ENCODE results near the gene NCKAP5L. TPM values are rescaled to one million over a fixed set of nuclear protein-coding genes. Genes with fewer than 3 reads are reported as not detected.
A peak's percentile ranks its signal among the peaks of the same experiment; 100 is the strongest.

NCKAP5L gene
- total and polyA plus RNA-seq, 2 experiments from 2014 or later: 10.2 to 37.0 TPM

DNA sequence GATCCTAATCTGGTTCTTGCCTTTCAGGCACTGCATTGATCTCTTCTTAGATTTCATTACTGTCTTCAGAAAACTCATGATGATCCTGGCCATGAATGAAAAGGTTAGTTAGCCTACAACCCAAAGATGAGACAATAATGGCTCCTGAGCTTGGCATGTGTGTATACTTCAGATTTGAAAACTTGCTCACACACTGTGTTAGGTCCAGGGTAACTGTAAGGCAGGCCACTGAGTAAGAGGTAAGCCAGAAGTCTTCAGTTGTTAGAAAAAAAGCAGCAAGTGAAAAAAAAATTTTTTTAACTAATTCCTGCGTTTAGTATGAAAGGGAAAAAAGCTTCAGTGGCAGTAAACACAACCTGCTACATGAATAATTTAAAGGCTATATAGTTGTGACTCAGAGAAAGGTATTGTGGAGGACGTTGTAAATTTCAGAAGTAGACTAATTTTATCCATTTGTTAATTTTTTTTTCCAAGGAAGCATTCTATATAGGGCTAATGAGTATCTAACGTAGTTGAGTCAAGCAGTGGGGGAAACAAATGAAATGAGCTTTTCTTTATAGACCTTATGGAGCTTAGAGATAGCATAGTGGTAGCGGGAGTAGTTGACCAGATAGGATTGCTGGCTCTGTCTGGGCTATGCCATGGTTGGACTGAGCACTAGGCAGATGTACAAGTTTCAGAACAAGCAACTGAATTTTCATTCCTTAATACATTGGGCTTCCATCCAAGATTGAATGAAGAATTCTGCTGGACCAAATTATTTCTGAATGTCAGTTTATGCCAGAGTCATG, 66.3 kb downstream of the NCKAP5L start (continued):
- TF ChIP-seq, protein P1, sequence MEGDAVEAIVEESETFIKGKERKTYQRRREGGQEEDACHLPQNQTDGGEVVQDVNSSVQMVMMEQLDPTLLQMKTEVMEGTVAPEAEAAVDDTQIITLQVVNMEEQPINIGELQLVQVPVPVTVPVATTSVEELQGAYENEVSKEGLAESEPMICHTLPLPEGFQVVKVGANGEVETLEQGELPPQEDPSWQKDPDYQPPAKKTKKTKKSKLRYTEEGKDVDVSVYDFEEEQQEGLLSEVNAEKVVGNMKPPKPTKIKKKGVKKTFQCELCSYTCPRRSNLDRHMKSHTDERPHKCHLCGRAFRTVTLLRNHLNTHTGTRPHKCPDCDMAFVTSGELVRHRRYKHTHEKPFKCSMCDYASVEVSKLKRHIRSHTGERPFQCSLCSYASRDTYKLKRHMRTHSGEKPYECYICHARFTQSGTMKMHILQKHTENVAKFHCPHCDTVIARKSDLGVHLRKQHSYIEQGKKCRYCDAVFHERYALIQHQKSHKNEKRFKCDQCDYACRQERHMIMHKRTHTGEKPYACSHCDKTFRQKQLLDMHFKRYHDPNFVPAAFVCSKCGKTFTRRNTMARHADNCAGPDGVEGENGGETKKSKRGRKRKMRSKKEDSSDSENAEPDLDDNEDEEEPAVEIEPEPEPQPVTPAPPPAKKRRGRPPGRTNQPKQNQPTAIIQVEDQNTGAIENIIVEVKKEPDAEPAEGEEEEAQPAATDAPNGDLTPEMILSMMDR (conservative IDR thresholded peaks at IDR 0.05; ENCODE audit: low read depth in 2 of 2): no peak
- no peak for TF ChIP-seq ZNF331 (CRISPR knock-in tag; IDR thresholded peaks at IDR 0.05; ENCODE audit: low read depth)
- TF ChIP-seq EZH2phosphoT487 (IDR thresholded peaks at IDR 0.05; ENCODE audit: unreplicated experiment): no peak
- TF ChIP-seq, protein P2, sequence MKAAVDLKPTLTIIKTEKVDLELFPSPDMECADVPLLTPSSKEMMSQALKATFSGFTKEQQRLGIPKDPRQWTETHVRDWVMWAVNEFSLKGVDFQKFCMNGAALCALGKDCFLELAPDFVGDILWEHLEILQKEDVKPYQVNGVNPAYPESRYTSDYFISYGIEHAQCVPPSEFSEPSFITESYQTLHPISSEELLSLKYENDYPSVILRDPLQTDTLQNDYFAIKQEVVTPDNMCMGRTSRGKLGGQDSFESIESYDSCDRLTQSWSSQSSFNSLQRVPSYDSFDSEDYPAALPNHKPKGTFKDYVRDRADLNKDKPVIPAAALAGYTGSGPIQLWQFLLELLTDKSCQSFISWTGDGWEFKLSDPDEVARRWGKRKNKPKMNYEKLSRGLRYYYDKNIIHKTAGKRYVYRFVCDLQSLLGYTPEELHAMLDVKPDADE (IDR thresholded peaks at IDR 0.05): no peak
- no peak for TF ChIP-seq NANOG (IDR thresholded peaks at IDR 0.05; ENCODE audit: borderline replicate concordance)
- no peak for TF ChIP-seq POLR2AphosphoS5 (IDR thresholded peaks at IDR 0.05; ENCODE audit: low read depth)
- TF ChIP-seq JUNB (IDR thresholded peaks at IDR 0.05; ENCODE audit: unreplicated experiment): no peak
- TF ChIP-seq STAT1 (IDR thresholded peaks at IDR 0.05; ENCODE audit: unreplicated experiment): no peak

DNA sequence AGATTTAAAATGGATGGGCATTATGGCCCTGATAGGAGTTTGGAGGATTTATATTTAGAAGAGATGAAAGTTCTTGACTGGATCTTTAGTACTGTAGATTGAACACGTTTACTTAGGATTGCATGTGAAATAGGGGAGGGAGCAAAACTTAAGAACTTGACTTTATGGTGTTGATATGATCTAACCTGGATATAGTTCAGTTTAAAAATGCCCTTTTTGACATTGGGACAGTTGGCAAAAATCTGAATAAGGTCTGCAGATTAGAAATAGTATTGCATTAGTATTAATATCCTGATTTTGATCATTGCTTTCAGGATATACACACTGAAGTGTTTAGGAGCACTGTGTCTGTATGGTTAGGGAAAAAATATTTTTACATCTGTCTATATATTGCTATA, 77.2 kb downstream of the NCKAP5L start:
- Mint-ChIP-seq H3K4me1 (peaks cover 32% of the 10 kb centered on the region), H3K4me3 (peak overlapping the region; percentile 15; the same call in 2 of the 3 replicates), H3K9me3 (no peaks in the 10 kb centered on the region), H3K27me3 (ENCODE audit: insufficient read depth, low read depth, poor library complexity) (peaks cover 5% of the 10 kb centered on the region), H3K36me3 (ENCODE audit: low read depth) (peaks cover 44% of the 10 kb centered on the region), H3K27ac (peak overlapping the region; percentile 91)
- peaks cover 6% of the 10 kb centered on the region for H3K4me1 ChIP-seq (ENCODE audit: insufficient read depth)
- H3K27ac ChIP-seq (ENCODE audit: low read depth): peak overlapping the region; percentile 26
- H3K36me3 ChIP-seq (ENCODE audit: insufficient read depth): peaks cover 36% of the 10 kb centered on the region
- H3K79me2 ChIP-seq (replicated peaks; ENCODE audit: insufficient read depth): peaks cover 98% of the 10 kb centered on the region
- H4K20me1 ChIP-seq (replicated peaks; ENCODE audit: insufficient read depth): peaks cover 75% of the 10 kb centered on the region
- no peak overlapping the region for H3K4me3 ChIP-seq
- no peaks in the 10 kb centered on the region for H3K27me3 ChIP-seq (ENCODE audit: insufficient read depth)
- ATAC-seq: no peak
- H3K4me2 ChIP-seq: no peak overlapping the region
- H2AFZ ChIP-seq: no peak overlapping the region
- H3F3A ChIP-seq (replicated peaks; ENCODE audit: low read depth): no peaks in the 10 kb centered on the region
- no peak for DNase-seq (ENCODE audit: low spot score)
- H3K9me2 ChIP-seq (ENCODE audit: insufficient read depth): no peaks in the 10 kb centered on the region
- TF ChIP-seq POLR2AphosphoS5 (IDR thresholded peaks at IDR 0.05; ENCODE audit: low read depth) (no peak), NANOG (IDR thresholded peaks at IDR 0.05; ENCODE audit: borderline replicate concordance) (no peak), STAT1 (IDR thresholded peaks at IDR 0.05; ENCODE audit: unreplicated experiment) (no peak), ZNF331 (CRISPR knock-in tag; IDR thresholded peaks at IDR 0.05; ENCODE audit: low read depth) (no peak), EZH2 (IDR thresholded peaks at IDR 0.05; ENCODE audit: low read depth, unreplicated experiment) (no peak), ZNF114 (CRISPR knock-in tag; IDR thresholded peaks at IDR 0.05) (no peak), CREB1 (CRISPR knock-in tag; IDR thresholded peaks at IDR 0.05; ENCODE audit: low read depth) (no peak), EZH2phosphoT487 (IDR thresholded peaks at IDR 0.05; ENCODE audit: unreplicated experiment) (no peak)
- TF ChIP-seq, protein P3, sequence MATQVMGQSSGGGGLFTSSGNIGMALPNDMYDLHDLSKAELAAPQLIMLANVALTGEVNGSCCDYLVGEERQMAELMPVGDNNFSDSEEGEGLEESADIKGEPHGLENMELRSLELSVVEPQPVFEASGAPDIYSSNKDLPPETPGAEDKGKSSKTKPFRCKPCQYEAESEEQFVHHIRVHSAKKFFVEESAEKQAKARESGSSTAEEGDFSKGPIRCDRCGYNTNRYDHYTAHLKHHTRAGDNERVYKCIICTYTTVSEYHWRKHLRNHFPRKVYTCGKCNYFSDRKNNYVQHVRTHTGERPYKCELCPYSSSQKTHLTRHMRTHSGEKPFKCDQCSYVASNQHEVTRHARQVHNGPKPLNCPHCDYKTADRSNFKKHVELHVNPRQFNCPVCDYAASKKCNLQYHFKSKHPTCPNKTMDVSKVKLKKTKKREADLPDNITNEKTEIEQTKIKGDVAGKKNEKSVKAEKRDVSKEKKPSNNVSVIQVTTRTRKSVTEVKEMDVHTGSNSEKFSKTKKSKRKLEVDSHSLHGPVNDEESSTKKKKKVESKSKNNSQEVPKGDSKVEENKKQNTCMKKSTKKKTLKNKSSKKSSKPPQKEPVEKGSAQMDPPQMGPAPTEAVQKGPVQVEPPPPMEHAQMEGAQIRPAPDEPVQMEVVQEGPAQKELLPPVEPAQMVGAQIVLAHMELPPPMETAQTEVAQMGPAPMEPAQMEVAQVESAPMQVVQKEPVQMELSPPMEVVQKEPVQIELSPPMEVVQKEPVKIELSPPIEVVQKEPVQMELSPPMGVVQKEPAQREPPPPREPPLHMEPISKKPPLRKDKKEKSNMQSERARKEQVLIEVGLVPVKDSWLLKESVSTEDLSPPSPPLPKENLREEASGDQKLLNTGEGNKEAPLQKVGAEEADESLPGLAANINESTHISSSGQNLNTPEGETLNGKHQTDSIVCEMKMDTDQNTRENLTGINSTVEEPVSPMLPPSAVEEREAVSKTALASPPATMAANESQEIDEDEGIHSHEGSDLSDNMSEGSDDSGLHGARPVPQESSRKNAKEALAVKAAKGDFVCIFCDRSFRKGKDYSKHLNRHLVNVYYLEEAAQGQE (IDR thresholded peaks at IDR 0.05; ENCODE audit: unreplicated experiment): no peak
- TF ChIP-seq, protein P2 (IDR thresholded peaks at IDR 0.05): no peak
- TF ChIP-seq, protein P1 (conservative IDR thresholded peaks at IDR 0.05; ENCODE audit: low read depth in 2 of 2): no peak

All from GM23338 (cell line).